Lower leg skin (tissue), 4 donors: ENCODE results near the gene DHRS7C. TPM values are rescaled to one million over a fixed set of nuclear protein-coding genes. Genes with fewer than 3 reads are reported as not detected.

Source experiments
- DNase-seq, 2 donors: peaks; one replicate each; pipeline ENCODE4 v3.0.0-alpha.2; 2019; ENCODE audit warnings: low spot score in 2 of 2
- H3K4me3 ChIP-seq: fragments of 200-600 bp; sonication (generic); 2 replicates; pipeline ENCODE4 v1.5.1; 2017; ENCODE audit warnings: mild to moderate bottlenecking, low read depth; ENCODE audit not compliant: poor library complexity, severe bottlenecking
- POLR2A ChIP-seq, 2 donors: fragments of 450-650 bp; IDR thresholded peaks; one replicate each; pipeline ENCODE4 v1.6.1; 2016 to 2017; ENCODE audit warnings: antibody characterized with exemption in 2 of 2, mild to moderate bottlenecking in 1 of 2, moderate library complexity in 1 of 2
- WGBS, 2 donors: methylation state at CpG; one replicate each; pipeline ENCODE4 v1.1.5; 2018; 5-methylcytosine and 5-hydroxymethylcytosine counted together
- intact Hi-C: fragments of 100-400 bp; cut with DNase I; formaldehyde crosslinking; loops from one replicate; pipeline ENCODE4 v1.15.0; 2023; ENCODE audit warnings: low total_unique reads
- total RNA-seq, 4 donors: library from RNA; depleted of rRNA; stranded (reverse); fragments of >200 nt; gene quantifications; one replicate each; pipeline ENCODE4 v1.1.0, GENCODE V29; 2016
- TF ChIP-seq, protein P1 (sequence below), 3 donors: fragments of 450-650 bp; IDR thresholded peaks; one replicate each; pipeline ENCODE4 v1.5.1; 2016; ENCODE audit warnings: antibody characterized with exemption in 3 of 3, mild to moderate bottlenecking in 3 of 3, moderate library complexity in 2 of 3

The DHRS7C gene
- total RNA-seq, 4 donors from 2014 or later, result not detected

DNA sequence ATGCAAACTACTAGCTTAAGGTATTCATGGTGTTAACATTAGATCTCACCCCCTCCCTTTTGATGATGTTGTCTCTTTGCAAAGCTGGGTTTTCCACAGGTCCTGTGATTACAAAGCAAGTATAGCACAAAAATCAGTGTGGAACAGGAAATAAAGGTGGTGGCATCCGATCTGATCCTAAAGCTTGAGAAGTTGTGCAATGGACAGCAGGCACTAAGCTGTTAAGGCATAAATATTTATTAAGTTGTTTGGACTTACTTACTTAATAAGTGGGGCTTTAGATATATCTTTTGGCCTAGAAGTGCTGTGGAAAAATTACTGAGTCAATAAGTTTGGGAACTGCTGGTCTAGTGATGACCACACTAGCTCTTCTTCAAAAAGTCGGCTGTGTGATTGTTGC, 39.3 kb upstream of the DHRS7C start:
- no peak for DNase-seq
- no peak overlapping the region for H3K4me3 ChIP-seq
- intact Hi-C loops, result no loop called here
- 91% methylated on average over 2 of the region's 2 CpGs for WGBS, 2 donors
- no peak for TF ChIP-seq POLR2A (IDR thresholded peaks at IDR 0.05)
- TF ChIP-seq, protein P1, sequence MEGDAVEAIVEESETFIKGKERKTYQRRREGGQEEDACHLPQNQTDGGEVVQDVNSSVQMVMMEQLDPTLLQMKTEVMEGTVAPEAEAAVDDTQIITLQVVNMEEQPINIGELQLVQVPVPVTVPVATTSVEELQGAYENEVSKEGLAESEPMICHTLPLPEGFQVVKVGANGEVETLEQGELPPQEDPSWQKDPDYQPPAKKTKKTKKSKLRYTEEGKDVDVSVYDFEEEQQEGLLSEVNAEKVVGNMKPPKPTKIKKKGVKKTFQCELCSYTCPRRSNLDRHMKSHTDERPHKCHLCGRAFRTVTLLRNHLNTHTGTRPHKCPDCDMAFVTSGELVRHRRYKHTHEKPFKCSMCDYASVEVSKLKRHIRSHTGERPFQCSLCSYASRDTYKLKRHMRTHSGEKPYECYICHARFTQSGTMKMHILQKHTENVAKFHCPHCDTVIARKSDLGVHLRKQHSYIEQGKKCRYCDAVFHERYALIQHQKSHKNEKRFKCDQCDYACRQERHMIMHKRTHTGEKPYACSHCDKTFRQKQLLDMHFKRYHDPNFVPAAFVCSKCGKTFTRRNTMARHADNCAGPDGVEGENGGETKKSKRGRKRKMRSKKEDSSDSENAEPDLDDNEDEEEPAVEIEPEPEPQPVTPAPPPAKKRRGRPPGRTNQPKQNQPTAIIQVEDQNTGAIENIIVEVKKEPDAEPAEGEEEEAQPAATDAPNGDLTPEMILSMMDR (IDR thresholded peaks at IDR 0.05), result no peak

DNA sequence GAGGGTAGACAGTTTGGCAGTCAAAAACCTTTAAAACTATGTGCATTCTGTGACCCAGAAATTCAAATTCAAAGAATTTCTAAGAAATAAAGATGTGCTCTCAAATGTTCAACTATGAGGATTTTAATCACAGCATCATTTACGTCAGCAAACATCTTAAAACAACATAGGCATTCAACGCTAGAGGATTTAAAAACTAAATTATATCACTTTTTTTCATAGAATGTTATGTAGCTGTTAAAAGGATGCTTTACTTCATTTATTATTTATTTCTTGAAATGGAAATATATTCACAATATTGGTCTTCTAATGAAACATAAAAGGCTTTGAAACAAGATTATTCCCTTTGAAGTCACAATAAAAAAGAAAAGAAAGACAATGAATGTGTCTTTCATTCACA, 38.0 kb upstream of the DHRS7C start:
- DNase-seq, result no peak
- TF ChIP-seq, protein P1 (IDR thresholded peaks at IDR 0.05), result no peak
- no peak for TF ChIP-seq POLR2A (IDR thresholded peaks at IDR 0.05)
- H3K4me3 ChIP-seq, result no peak overlapping the region
- whole genome bisulfite sequencing, 2 donors, result 88 to 91% methylated on average over 2 of the region's 2 CpGs
- intact Hi-C loops, result no loop called here

DNA sequence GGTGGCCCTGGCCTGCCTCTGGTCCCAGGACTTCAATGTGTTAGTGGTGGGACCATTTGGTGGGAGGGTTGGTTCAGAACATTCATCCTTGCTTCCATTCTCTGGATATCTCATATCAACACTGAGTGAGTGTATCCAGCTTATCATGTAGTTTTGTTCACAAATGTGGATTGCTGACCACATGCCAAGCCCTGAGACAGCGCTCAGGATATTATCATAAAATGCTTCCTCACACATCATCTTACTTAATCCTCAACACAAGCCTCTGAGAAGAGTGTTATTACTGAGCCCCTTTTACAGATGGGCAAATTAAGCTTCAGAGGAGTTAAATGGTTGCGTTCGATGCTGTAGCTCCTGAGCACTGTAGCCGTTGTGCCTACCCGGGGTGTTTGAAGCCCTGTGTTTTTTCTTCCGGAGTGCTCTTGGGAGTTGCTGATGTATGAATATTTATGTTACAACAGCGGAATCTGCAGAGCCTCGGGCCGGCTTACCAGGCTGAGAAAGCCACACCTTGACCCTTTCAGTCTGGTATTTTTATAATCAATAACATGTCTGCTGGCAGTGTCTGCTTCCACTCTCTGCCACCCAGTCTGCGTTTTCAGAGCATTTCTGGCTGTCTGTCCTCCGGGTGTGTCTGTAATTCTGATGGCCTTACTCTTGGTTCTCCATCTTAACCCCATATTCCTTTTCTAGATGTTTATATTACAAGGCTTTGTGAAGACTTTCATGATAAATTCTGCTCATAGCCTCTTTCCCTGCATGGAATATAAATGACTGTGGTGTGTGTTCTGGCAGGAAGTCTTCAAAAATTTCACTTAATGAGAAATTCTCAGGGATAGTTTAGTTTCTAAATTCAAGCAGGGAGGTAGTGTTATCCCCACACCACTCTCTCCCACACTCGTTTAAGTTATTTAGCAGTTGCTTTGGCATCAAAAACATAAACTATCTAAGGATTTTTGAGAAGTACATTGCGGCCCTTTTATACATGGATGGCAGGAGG, 37.2 kb upstream of the DHRS7C start:
- 43 to 49% methylated on average over 13 of the region's 13 CpGs for WGBS, 2 donors
- TF ChIP-seq POLR2A (IDR thresholded peaks at IDR 0.05), result no peak
- TF ChIP-seq, protein P1 (IDR thresholded peaks at IDR 0.05), result no peak
- intact Hi-C loops, result no loop called here
- no peak for DNase-seq
- no peak overlapping the region for H3K4me3 ChIP-seq

DNA sequence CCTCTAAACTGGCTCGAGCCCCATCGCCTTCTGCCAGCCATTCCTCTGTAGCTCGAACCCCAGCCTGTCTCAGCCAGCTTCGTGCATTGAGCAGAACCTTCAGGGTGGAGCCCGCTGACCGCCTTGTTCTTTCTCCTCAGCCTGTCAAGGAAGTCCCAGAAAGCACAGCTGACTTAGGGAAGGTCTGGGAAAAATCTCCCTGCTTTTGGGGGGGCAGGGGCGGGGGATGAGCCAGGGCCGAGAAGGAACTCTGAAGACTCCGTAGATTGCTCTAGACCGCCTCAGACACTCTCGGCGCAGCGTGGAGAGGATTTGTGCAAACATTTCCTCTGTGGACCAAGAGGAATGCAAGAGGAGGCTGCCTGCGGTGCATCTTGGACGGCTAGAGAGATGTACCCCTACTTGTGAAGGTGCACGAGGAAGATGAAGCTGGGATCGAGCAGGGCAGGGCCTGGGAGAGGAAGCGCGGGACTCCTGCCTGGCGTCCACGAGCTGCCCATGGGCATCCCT, 34.3 kb upstream of the DHRS7C start, which contains the start of gene GLP2R:
GLP2R (plus strand) TSS at position 284 of the 510 bp plus-strand sequence; CDS start at position 424, 140 bp downstream.
- no peak for DNase-seq
- H3K4me3 ChIP-seq, result no peak within 1 kb of the TSS
- 65 to 73% methylated on average over 21 of the region's 21 CpGs for WGBS, 2 donors
- TF ChIP-seq POLR2A (IDR thresholded peaks at IDR 0.05), result no peak
- TF ChIP-seq, protein P1 (IDR thresholded peaks at IDR 0.05), result no peak
- intact Hi-C loops, result no loop called here

DNA sequence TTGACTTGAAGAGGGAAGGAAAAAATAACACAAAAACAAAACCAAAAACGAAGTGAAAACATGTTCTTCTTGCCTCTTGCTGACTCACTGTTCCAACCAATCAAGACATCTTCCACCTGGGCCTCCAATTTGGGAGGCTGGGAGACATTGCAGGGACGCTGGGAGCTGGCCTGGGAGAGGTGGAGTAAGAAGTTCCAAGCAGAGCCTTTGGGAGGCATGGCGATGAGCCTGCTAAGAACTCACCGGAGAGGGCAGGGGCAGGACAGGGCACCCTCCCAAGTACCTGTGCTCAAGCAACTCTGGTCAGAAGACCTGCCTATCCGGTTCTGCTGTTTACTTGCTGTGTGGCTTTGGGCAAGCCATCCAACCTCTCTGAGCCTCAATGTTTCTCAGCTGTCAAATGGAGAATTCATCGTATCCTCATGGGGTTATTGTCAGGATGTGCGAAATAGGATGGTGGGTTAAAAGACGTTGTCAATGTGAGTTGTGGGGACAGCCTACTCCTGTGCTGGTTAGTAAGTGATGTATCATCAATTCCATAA, 33.5 kb upstream of the DHRS7C start:
- WGBS, 2 donors, result 73 to 78% methylated on average over 8 of the region's 8 CpGs
- TF ChIP-seq, protein P1 (IDR thresholded peaks at IDR 0.05), result no peak
- DNase-seq, result no peak

More for the DNA sequence above, 33.5 kb upstream of the DHRS7C start:
- H3K4me3 ChIP-seq, result no peak overlapping the region
- intact Hi-C loops, result no loop called here
